Progenitor cell of endocrine pancreas (in vitro differentiated cells): ENCODE measurements around the gene MRC2. TPM values are rescaled to one million over a fixed set of nuclear protein-coding genes. Genes with fewer than 3 reads are reported as not detected.

ENCODE experiments used
- DNase-seq: peaks from one replicate; pipeline ENCODE4 v3.0.0; 2021; ENCODE audit warnings: low spot score; ENCODE audit not compliant: unreplicated experiment
- H3K27ac Mint-ChIP-seq: 2 replicates; pipeline ENCODE4 v1.8.0; 2021; ENCODE audit warnings: mild to moderate bottlenecking, moderate library complexity, mixed read lengths
- H3K27me3 Mint-ChIP-seq: 2 replicates; pipeline ENCODE4 v1.8.0; 2021; ENCODE audit warnings: mixed read lengths
- H3K36me3 Mint-ChIP-seq: 2 replicates; pipeline ENCODE4 v1.8.0; 2022; ENCODE audit warnings: mixed read lengths; ENCODE audit not compliant: insufficient read depth
- H3K4me1 Mint-ChIP-seq: 2 replicates; pipeline ENCODE4 v1.8.0; 2021; ENCODE audit warnings: low read depth, mixed read lengths
- H3K4me3 Mint-ChIP-seq: 2 replicates; pipeline ENCODE4 v1.8.0; 2021; ENCODE audit warnings: low read depth, mild to moderate bottlenecking, moderate library complexity, mixed read lengths
- H3K9me3 Mint-ChIP-seq: 2 replicates; pipeline ENCODE4 v1.8.0; 2021; ENCODE audit warnings: low read depth, mixed read lengths
- CTCF ChIP-seq: fragments of 200-600 bp; sonication (generic); IDR thresholded peaks from one replicate; pipeline ENCODE4 v1.5.0; 2021; ENCODE audit warnings: antibody characterized with exemption, mild to moderate bottlenecking; ENCODE audit not compliant: unreplicated experiment
- total RNA-seq: library from RNA; stranded (reverse); gene quantifications from 2 replicates; pipeline ENCODE4 v1.2.1, GENCODE V29; 2021

MRC2 gene
- total RNA-seq, 1 donor from 2014 or later: 4.9 TPM

DNA sequence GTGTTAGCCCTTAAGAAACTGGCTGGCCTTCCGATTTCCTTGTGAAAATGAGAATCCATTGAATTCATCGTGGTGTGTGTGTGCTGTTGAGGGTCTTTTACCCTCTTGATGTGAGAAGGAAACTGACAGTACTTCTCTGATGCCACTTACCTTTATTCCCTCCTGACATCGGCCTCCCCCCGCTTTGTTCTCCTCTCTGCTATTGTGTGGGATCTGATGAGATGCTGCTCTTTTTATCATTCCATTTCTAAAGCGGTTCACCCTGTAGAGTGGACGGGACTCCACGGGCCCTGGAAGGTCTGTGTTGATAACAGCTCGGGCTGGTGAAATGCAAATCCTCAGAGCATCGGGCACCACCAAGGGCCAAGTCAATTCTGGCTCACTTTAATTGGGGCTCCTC lies 110.8 kb downstream of the MRC2 start:
- H3K36me3 Mint-ChIP-seq: no peaks in the 10 kb centered on the region
- no peak for DNase-seq
- H3K4me1 Mint-ChIP-seq: peaks cover 2% of the 10 kb centered on the region
- no peak for TF ChIP-seq CTCF
- no peaks in the 10 kb centered on the region for H3K9me3 Mint-ChIP-seq
- no peak overlapping the region for H3K4me3 Mint-ChIP-seq
- H3K27me3 Mint-ChIP-seq: peaks cover 17% of the 10 kb centered on the region
- H3K27ac Mint-ChIP-seq: no peak overlapping the region

- Mint-ChIP-seq H3K4me1 (peaks cover 2% of the 10 kb centered on the region), H3K36me3 (no peaks in the 10 kb centered on the region), H3K27ac (no peak overlapping the region), H3K9me3 (no peaks in the 10 kb centered on the region), H3K4me3 (no peak overlapping the region), H3K27me3 (peaks cover 17% of the 10 kb centered on the region)
- DNase-seq: no peak
- no peak for TF ChIP-seq CTCF
These were observed 112.3 kb downstream of the MRC2 start for GRCh38 chr17:62739645-62740388.

GRCh38 chr17:62741290-62741689 lies 113.8 kb downstream of the MRC2 start:
- peaks cover 7% of the 10 kb centered on the region for H3K27me3 Mint-ChIP-seq
- no peaks in the 10 kb centered on the region for H3K36me3 Mint-ChIP-seq
- no peak for DNase-seq
- no peak overlapping the region for H3K4me3 Mint-ChIP-seq
- H3K27ac Mint-ChIP-seq: no peak overlapping the region
- no peaks in the 10 kb centered on the region for H3K4me1 Mint-ChIP-seq
- no peaks in the 10 kb centered on the region for H3K9me3 Mint-ChIP-seq
- TF ChIP-seq CTCF: no peak

Other genes starting within 250 kb of the MRC2 start
- not detected in 2 replicates for gene EFCAB3, start 247.1 kb upstream of the MRC2 start, total RNA-seq
- gene METTL2A, start 203.8 kb upstream of the MRC2 start, total RNA-seq: 29.6 and 33.1 TPM in 2 replicates
- 62.1 and 70.1 TPM in 2 replicates for gene TLK2, start 148.8 kb upstream of the MRC2 start, total RNA-seq
- not detected in 2 replicates for gene MARCHF10, start 180.6 kb downstream of the MRC2 start, total RNA-seq